ENCODE measurements around the gene FBXL3.
A peak's percentile ranks its signal among the peaks of the same experiment; 100 is the strongest.

Gene FBXL3, protein sequence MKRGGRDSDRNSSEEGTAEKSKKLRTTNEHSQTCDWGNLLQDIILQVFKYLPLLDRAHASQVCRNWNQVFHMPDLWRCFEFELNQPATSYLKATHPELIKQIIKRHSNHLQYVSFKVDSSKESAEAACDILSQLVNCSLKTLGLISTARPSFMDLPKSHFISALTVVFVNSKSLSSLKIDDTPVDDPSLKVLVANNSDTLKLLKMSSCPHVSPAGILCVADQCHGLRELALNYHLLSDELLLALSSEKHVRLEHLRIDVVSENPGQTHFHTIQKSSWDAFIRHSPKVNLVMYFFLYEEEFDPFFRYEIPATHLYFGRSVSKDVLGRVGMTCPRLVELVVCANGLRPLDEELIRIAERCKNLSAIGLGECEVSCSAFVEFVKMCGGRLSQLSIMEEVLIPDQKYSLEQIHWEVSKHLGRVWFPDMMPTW

GRCh38 chr13:77026861-77027621, at the start of gene FBXL3:
Gene FBXL3, minus strand, starts transcription at chr13:77027159. Its CDS starts 5,299 bp downstream, at chr13:77021860.
- DNase-seq, result peak; percentile 88

GRCh38 chr13:77067519-77067918, 40.6 kb upstream of the FBXL3 start:
- no peak for DNase-seq

DNA sequence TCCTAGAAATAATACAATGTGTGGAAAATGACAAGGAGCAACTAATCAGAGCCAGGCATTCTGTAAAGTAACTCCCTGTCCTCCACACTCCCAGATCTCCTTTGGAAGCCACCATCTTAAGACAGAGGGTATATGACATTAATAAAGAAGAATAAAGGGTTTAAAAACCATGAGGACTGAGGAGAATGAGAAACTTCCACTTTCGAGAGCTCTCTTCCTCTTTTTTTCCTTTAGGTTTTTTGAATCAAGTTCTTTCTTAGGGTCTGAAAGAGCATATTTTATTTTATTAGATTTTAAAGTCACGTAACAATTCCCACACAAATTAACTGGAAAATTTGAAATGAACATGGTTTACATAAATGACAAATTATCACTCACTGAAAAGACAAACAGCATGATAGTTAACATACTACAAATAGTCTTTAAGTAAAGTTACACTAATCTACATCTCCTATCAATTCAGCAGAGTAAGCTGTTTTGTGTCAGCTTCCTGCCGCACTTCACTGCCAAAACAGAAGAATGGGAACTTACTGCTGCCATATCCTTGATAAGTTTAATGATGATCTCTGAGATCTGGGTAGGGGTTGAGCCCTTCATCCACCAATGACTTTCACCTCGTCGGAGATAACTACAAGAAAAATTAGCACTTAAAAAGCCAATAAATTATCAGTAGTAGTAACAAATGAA, 38.6 kb upstream of the FBXL3 start:
- peak; percentile 68 for DNase-seq

- no peak for DNase-seq
These were observed 35.1 kb upstream of the FBXL3 start for GRCh38 chr13:77062097-77062496.

GRCh38 chr13:77061362-77061761, 34.4 kb upstream of the FBXL3 start:
- DNase-seq, result no peak

- DNase-seq, result no peak
These were observed 29.9 kb upstream of the FBXL3 start for GRCh38 chr13:77056886-77057285.

GRCh38 chr13:77056382-77056781, 29.4 kb upstream of the FBXL3 start:
- DNase-seq, result no peak

DNA sequence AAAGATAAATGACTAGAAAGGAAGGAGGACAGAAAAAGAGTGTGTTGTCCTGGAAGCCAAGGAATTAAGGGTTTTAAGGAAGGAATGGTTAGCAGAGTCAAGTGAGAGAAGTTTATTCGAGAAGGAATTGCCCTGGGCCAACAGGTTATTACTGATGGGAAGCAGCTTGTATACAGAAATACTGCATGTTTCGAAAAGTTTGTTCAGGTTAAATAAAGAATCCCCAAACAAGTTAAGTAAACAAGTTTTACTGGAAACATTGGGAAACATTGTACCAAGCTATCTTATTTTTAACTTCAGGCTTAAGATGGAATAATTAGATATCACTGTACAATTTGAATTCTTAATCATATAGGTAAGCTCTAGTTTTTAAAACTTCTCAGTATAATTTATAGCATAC, 28.2 kb upstream of the FBXL3 start:
- no peak for DNase-seq

GRCh38 chr13:77053192-77053591, 26.2 kb upstream of the FBXL3 start:
- no peak for DNase-seq

DNA sequence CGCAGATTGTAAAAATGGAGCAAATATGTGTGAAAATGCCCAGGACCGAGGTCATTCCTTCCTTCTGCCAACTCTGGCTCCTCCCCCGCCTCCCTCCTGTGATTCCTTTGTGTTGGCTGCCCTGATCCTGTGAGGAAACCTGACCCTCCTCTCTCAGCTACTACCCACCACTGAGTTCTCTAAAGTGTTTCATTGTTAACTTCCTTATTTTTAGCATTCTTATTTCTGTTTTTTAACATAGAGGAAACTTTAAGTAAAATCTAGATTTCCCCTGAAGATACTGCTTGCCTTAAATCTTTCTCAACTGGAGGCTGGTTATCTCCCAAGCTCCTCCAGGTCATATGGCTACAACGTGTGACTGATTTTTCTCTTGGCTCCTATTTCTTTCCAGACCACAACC, 21.7 kb upstream of the FBXL3 start:
- peak; percentile 66 for DNase-seq

- no peak for DNase-seq
These were observed 20.8 kb upstream of the FBXL3 start for GRCh38 chr13:77047649-77048343.

GRCh38 chr13:77042566-77043177, 15.7 kb upstream of the FBXL3 start:
- DNase-seq, result no peak

DNA sequence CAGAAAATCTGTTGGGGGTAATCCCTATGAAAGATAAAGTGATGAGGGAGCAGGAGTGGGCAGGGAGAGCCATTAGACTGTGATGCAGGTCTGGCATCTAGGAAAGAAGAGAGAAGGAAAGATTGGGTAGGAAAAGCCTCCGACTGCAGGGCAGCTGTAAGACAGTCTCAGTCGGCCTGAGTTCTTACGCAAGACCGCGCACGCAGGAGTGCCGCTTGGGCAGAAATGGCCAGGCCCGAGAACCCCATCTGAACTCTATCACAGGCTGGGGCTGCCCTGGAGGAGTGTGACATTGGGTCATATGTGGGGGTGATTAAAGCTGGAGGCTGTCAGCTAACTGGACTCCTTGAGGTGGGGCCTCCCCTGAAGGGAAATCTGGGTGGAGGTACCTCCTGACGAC, 13.9 kb upstream of the FBXL3 start:
- no peak for DNase-seq

- no peak for DNase-seq
These were observed 13.1 kb upstream of the FBXL3 start for GRCh38 chr13:77040076-77040475.

- no peak for DNase-seq
These were observed 12.0 kb upstream of the FBXL3 start for GRCh38 chr13:77038907-77039480.

DNA sequence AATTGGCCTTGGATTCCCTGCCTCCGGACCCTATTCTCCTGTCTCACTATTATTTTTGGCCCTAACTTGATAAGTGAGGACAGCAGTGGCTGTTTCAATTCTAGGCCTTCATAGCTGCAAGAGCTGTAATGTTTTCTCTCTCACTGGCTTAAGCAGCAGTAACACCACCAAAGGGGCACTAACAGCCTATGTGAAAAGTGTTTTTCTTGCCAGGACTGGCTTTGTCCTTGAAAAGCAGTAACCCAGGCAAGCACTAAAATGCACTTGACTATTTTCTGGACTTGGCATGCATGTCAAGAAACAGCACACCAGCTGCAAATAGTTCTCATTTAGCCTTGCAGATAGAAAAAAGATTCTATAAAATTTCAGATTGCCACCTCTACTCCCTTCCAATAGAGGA, 9.3 kb upstream of the FBXL3 start:
- DNase-seq, result no peak

GRCh38 chr13:77034881-77035280, 7.9 kb upstream of the FBXL3 start:
- DNase-seq, result no peak

- DNase-seq, result no peak
These were observed 6.9 kb upstream of the FBXL3 start for GRCh38 chr13:77033717-77034302.

DNA sequence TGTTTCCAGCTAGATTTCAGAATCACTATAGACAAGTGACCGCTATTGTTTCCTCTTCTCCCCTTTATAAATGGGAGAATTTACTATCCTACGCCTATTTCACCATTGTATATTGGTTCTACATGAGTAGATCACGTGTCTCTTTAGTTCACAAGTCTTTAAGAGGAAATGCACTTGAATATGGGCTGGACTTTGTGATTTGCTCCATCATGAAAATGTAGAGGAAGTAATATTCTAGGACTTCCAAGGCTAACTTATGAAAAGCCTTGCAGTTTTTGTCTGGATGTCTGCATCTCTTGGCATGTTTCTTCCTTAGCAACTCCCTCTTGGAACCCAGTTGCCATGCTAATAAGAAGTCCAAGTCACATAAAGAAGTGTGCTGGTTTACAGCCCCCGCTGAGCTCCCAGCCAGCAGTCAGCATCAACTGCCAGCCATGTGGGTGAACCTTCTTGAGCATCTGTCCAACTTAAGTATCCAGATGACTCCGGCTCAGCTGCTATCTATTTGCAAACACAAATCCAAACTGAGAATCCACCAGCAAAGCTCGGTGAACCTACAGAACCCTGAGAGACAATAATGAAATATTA, 4.8 kb upstream of the FBXL3 start:
- DNase-seq, result no peak

- no peak for DNase-seq
These were observed 2.5 kb upstream of the FBXL3 start for GRCh38 chr13:77029436-77029835.

DNA sequence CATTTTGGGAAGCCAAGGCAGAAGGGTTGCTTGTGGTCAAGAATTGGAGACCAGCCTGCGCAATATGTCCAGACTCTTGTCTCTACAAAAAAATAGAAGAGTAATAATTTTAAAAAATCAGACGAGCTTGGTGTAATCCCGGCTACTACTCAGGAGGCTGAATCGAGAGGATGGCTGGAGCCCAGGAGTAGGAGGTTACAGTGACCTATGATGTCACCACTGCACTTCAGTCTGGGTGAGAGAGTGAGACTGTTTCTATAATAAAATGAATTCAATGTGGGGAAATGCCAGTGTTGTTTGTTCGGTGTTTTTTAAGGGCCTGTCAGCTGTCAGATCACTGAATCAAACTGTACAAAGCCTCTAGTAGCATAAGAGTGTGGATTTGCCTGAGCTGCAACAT, 1.2 kb upstream of the FBXL3 start:
- no peak for DNase-seq

Measured in OCI-M1 (cell line).